Metanephros (tissue), 1 donor: ENCODE results near the gene ARHGEF35. TPM values are rescaled to one million over a fixed set of nuclear protein-coding genes. Genes with fewer than 3 reads are reported as not detected.

Source experiments
- total RNA-seq: library from RNA; depleted of rRNA; stranded (reverse); fragments of >200 nt; gene quantifications from one replicate; pipeline ENCODE4 v1.2.3, GENCODE V29; 2014

Gene ARHGEF35
- total RNA-seq, result 7.7 TPM

DNA sequence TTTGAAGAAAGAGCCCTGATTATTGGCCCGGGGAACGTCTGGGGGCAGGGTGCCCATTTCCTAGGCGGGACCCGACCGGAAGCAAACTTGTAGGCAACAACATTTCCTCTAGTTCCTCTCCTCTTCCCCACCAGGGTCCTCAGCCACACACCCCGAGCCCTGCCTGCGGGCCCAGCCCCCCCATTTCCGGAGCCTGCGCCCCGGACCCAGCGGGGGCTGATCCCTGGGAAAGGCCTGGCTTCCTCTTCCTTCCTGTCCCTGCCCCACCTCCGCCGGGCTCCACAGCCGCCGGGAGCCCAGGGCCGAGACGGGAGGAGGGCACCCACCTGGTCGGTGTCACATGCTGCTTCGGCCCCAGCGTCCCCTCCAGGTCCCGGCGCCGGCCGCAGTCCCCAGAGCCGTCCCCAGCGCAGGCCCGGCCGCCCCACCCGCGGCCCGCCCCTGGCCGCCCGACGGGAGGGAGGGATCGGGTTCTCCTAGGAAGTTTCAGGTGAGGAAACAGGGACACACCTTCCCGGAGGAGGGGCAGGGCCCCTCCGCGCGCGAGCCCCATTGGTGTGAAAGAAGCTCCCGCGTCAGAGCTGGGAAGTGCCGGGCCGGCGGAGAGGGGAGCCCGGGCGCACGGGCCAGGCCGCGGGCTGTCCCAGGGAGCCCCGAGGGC lies at the start of gene ARHGEF35:
Gene ARHGEF35, minus strand, starts transcription at position 622 of the 661 bp plus-strand sequence. CDS start 7,450 bp downstream, outside the sequence.

DNA sequence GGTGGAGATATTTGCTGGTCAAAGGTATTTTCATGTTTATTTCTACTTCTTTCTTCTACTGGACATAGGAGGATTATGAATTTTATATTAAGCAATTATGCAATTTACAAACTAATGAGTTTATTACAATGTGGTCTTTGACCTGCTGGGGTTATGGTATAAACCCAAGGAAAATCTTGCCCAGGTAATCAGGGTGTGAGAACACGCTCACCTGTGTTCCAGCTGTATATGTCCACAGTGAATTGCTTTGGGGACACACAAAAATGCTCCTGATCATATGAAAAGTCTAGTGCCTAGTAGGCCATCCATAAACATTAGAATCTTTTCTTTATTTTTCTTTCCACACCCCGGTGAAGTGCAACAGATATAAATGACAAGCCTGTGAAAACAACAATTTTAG lies 43.7 kb upstream of the ARHGEF35 start, which contains the start of gene OR2A42:
Gene OR2A42, minus strand, starts transcription at position 241 of the 400 bp plus-strand sequence. CDS start 6,762 bp downstream, outside the sequence.

DNA sequence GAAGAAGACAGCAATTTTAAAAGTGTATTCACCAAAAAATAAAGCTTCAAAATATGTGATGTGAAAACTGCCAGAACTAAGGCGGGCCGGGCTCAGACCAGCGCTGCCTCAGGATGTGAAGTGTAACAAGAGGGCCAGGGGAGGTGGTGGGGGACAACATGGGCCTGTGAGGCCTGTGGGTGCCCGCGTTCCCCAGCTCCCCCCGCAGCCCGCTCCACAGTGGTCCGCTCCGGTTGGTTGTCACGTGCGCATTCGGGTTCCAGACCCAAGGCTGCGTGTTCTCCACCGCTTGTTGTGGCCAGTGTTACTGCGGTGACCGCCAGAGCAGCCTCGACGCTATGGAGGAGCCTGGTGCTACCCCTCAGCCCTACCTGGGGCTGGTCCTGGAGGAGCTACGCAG lies 12.5 kb downstream of the ARHGEF35 start, which contains the start of gene CTAGE4:
Gene CTAGE4, plus strand, starts transcription at position 301 of the 400 bp plus-strand sequence. Its CDS starts 38 bp downstream, at position 339.

Other genes with a start within 250 kb of the ARHGEF35 start
- gene OR2F1, start 241.0 kb downstream of the ARHGEF35 start, total RNA-seq, result not detected
- not detected for gene OR6B1, start 195.5 kb downstream of the ARHGEF35 start, total RNA-seq
- gene OR2A5, start 146.9 kb downstream of the ARHGEF35 start, total RNA-seq, result not detected
- gene OR2A25, start 126.0 kb downstream of the ARHGEF35 start, total RNA-seq, result not detected
- not detected for gene OR2A12, start 109.6 kb downstream of the ARHGEF35 start, total RNA-seq
- gene OR2A2, start 86.2 kb downstream of the ARHGEF35 start, total RNA-seq, result not detected
- gene OR2A14, start 72.7 kb downstream of the ARHGEF35 start, total RNA-seq, result not detected
- gene CTAGE4, start 12.4 kb downstream of the ARHGEF35 start, total RNA-seq, result 5.3 TPM
- gene OR2A42, start 43.8 kb upstream of the ARHGEF35 start, total RNA-seq, result 0.06 TPM
- 17.2 TPM for gene OR2A7, start 69.0 kb upstream of the ARHGEF35 start, total RNA-seq
- 1.8 TPM for gene CTAGE8, start 73.5 kb upstream of the ARHGEF35 start, total RNA-seq
- 0.29 TPM for gene OR2A1, start 116.6 kb upstream of the ARHGEF35 start, total RNA-seq
- gene ARHGEF5, start 159.6 kb upstream of the ARHGEF35 start, total RNA-seq, result 35.1 TPM
- gene NOBOX, start 207.9 kb upstream of the ARHGEF35 start, total RNA-seq, result not detected